Naive thymus-derived CD4-positive, alpha-beta T cell (primary cell): ENCODE data around the gene COX7B. TPM values are rescaled to one million over a fixed set of nuclear protein-coding genes. Genes with fewer than 3 reads are reported as not detected.

Experiments used
- ATAC-seq: fragments of 150-1000 bp; cut with Tn5 transposase; 2 replicates; pipeline ENCODE4 v1.10.0; 2021; ENCODE audit warnings: mild to moderate bottlenecking, moderate library complexity
- CTCF ChIA-PET: fragments of 350-600 bp; sonication (Branson Sonifier 250); formaldehyde crosslinking; loops from one replicate; lab custom pipeline; 2021; ENCODE audit warnings: antibody characterized with exemption; lab: Charles Lee
- POLR2A ChIA-PET: fragments of 350-600 bp; sonication (Branson Sonifier 250); formaldehyde crosslinking; loops from one replicate; lab custom pipeline; 2021; ENCODE audit warnings: antibody characterized with exemption, inconsistent platforms; lab: Charles Lee
- DNase-seq, 9 donors: peaks; one replicate each; pipeline versions ENCODE4 v3.0.0 to v3.0.0-alpha.2; 2020 to 2022; ENCODE audit warnings: mixed read lengths in 1 of 9
- H3K27ac ChIP-seq: one replicate; pipeline ENCODE4 v1.7.0; 2013; ENCODE audit warnings: mild to moderate bottlenecking, low read depth, low read length, moderate library complexity
- H3K27me3 ChIP-seq, 2 donors: one replicate each; pipeline ENCODE4 v1.7.0; 2013; ENCODE audit warnings: low read length in 2 of 2, mild to moderate bottlenecking in 2 of 2, moderate library complexity in 2 of 2; ENCODE audit not compliant: control insufficient read depth in 2 of 2, insufficient read depth in 2 of 2
- H3K36me3 ChIP-seq, 3 experiments: 1 replicate in 2 of 3; 2 replicates in 1 of 3; pipeline ENCODE4 v1.7.0; 2013; ENCODE audit warnings: low read length in 3 of 3, mild to moderate bottlenecking in 3 of 3, moderate library complexity in 1 of 3; ENCODE audit not compliant: insufficient read depth in 3 of 3, control insufficient read depth in 2 of 3
- H3K4me1 ChIP-seq, 2 donors: one replicate each; pipeline ENCODE4 v1.7.0; 2013; ENCODE audit warnings: low read length in 2 of 2, mild to moderate bottlenecking in 2 of 2, moderate library complexity in 1 of 2; ENCODE audit not compliant: control insufficient read depth in 2 of 2, insufficient read depth in 2 of 2
- H3K4me3 ChIP-seq: 2 replicates; pipeline ENCODE4 v1.7.0; 2013; ENCODE audit warnings: mild to moderate bottlenecking, low read length
- H3K9me3 ChIP-seq, 3 experiments: 1 replicate in 2 of 3; 2 replicates in 1 of 3; pipeline ENCODE4 v1.7.0; 2013; ENCODE audit warnings: low read length in 3 of 3; ENCODE audit not compliant: control insufficient read depth in 2 of 3
- H3K27ac Mint-ChIP-seq, 9 donors: one replicate each; pipeline ENCODE4 v1.8.0; 2020 to 2022; ENCODE audit warnings: mixed read lengths in 9 of 9, mild to moderate bottlenecking in 8 of 9, moderate library complexity in 5 of 9, inconsistent platforms in 2 of 9
- H3K27me3 Mint-ChIP-seq, 5 donors: one replicate each; pipeline ENCODE4 v1.8.0; 2021 to 2022; ENCODE audit warnings: mixed read lengths in 5 of 5, mild to moderate bottlenecking in 1 of 5
- H3K36me3 Mint-ChIP-seq, 5 donors: one replicate each; pipeline ENCODE4 v1.8.0; 2020 to 2022; ENCODE audit warnings: mixed read lengths in 5 of 5, mild to moderate bottlenecking in 3 of 5, inconsistent platforms in 1 of 5
- H3K4me1 Mint-ChIP-seq, 7 donors: one replicate each; pipeline ENCODE4 v1.8.0; 2020 to 2022; ENCODE audit warnings: mixed read lengths in 7 of 7, mild to moderate bottlenecking in 3 of 7, inconsistent platforms in 1 of 7
- H3K4me3 Mint-ChIP-seq, 10 donors: one replicate each; pipeline ENCODE4 v1.8.0; 2020 to 2022; ENCODE audit warnings: mild to moderate bottlenecking in 10 of 10, mixed read lengths in 10 of 10, moderate library complexity in 6 of 10, inconsistent platforms in 2 of 10
- H3K9me3 Mint-ChIP-seq, 11 donors: one replicate each; pipeline ENCODE4 v1.8.0; 2020 to 2022; ENCODE audit warnings: mixed read lengths in 11 of 11, mild to moderate bottlenecking in 4 of 11, inconsistent platforms in 1 of 11, moderate library complexity in 1 of 11
- intact Hi-C, 2 donors: fragments of 100-400 bp; cut with micrococcal nuclease; formaldehyde crosslinking; loops; one replicate each; pipeline ENCODE4 v1.15.1; 2023
- polyA plus RNA-seq, 2 donors: library from polyadenylated mRNA; unstranded; fragments of 300-500 nt; fragmentation: Illumina TruSeq; gene quantifications; one replicate each; pipeline ENCODE4 v1.2.3, GENCODE V29; 2021
- total RNA-seq, 6 experiments: library from RNA in 5 of 6; stranded (reverse) in 5 of 6; gene quantifications; 1 replicate in 5 of 6; 2 replicates in 1 of 6; pipeline ENCODE4 v1.2.3 and lab custom pipeline; 2021 to 2026

Gene COX7B
- total and polyA plus RNA-seq, 7 experiments from 2014 or later: 98.9 to 402 (median 129) TPM

- no peak overlapping the region for H3K27ac Mint-ChIP-seq
- H3K27me3 ChIP-seq: no peaks in the 10 kb centered on the region
- intact Hi-C loops: no loop called here
- no peak overlapping the region for H3K4me3 ChIP-seq
- ATAC-seq (no peak), DNase-seq (no peak)
- ChIA-PET POLR2A (no interaction called here), CTCF (no interaction called here)
- H3K36me3 Mint-ChIP-seq: peaks cover 0 to 13% (median 8%) of the 10 kb centered on the region in 5 donors
- H3K27me3 Mint-ChIP-seq: no peaks in the 10 kb centered on the region
- H3K9me3 ChIP-seq: no peaks in the 10 kb centered on the region
- no peaks in the 10 kb centered on the region for H3K4me1 ChIP-seq
- H3K27ac ChIP-seq: no peak overlapping the region
- H3K36me3 ChIP-seq: no peaks in the 10 kb centered on the region
- H3K4me1 Mint-ChIP-seq: peaks cover 0 to 22% (median 12%) of the 10 kb centered on the region in 7 donors
- H3K9me3 Mint-ChIP-seq: peaks cover 0 to 6% (median 0%) of the 10 kb centered on the region in 11 donors
- H3K4me3 Mint-ChIP-seq: no peak overlapping the region
Measured at GRCh38 chrX:77952173-77952572, 52.9 kb downstream of the COX7B start.

GRCh38 chrX:77953302-77953701, 54.0 kb downstream of the COX7B start:
- intact Hi-C loops: no loop called here
- H3K27me3 ChIP-seq: no peaks in the 10 kb centered on the region
- Mint-ChIP-seq H3K27me3 (no peaks in the 10 kb centered on the region), H3K4me3 (peak overlapping the region in 1 of 10 donors; percentile 25), H3K36me3 (peaks cover 0 to 21% (median 11%) of the 10 kb centered on the region in 5 donors), H3K27ac (peak overlapping the region in 1 of 9 donors; percentile 14), H3K4me1 (peaks cover 0 to 31% (median 21%) of the 10 kb centered on the region in 7 donors), H3K9me3 (peaks cover 0 to 8% (median 1%) of the 10 kb centered on the region in 11 donors)
- H3K4me1 ChIP-seq: no peaks in the 10 kb centered on the region
- ChIA-PET POLR2A (no interaction called here), CTCF (no interaction called here)
- no peaks in the 10 kb centered on the region for H3K36me3 ChIP-seq
- ATAC-seq: no peak
- H3K27ac ChIP-seq: no peak overlapping the region
- DNase-seq: no peak
- H3K9me3 ChIP-seq: no peaks in the 10 kb centered on the region
- H3K4me3 ChIP-seq: no peak overlapping the region

- no peaks in the 10 kb centered on the region for H3K27me3 Mint-ChIP-seq
- POLR2A ChIA-PET: no interaction called here
- DNase-seq (no peak), ATAC-seq (no peak)
- CTCF ChIA-PET: no interaction called here
- H3K4me3 Mint-ChIP-seq: no peak overlapping the region
- peaks cover 0 to 23% (median 13%) of the 10 kb centered on the region in 5 donors for H3K36me3 Mint-ChIP-seq
- no peak overlapping the region for H3K27ac Mint-ChIP-seq
- peaks cover 0 to 31% (median 23%) of the 10 kb centered on the region in 7 donors for H3K4me1 Mint-ChIP-seq
- H3K36me3 ChIP-seq: no peaks in the 10 kb centered on the region
- no peak overlapping the region for H3K4me3 ChIP-seq
- peaks cover 0 to 8% (median 1%) of the 10 kb centered on the region in 11 donors for H3K9me3 Mint-ChIP-seq
- H3K27ac ChIP-seq: no peak overlapping the region
- intact Hi-C loops: no loop called here
- no peaks in the 10 kb centered on the region for H3K27me3 ChIP-seq
- H3K4me1 ChIP-seq: no peaks in the 10 kb centered on the region
- no peaks in the 10 kb centered on the region for H3K9me3 ChIP-seq
Measured at GRCh38 chrX:77953708-77954107, 54.4 kb downstream of the COX7B start.

Other genes with a start within 250 kb of the COX7B start
- gene ATRX, start 113.3 kb upstream of the COX7B start, total RNA-seq: 100 to 1,000 TPM in 4 of 5 experiments, 10 to 100 TPM in 1; 90.1 to 126 (median 114) TPM
- 10 to 100 TPM; 64.2 to 83.8 TPM for gene ATRX, start 113.3 kb upstream of the COX7B start, polyA plus RNA-seq
- gene MAGT1, start 4.0 kb upstream of the COX7B start, total RNA-seq: 10 to 100 TPM; 32.5 to 63.8 (median 36.8) TPM
- 10 to 100 TPM; 35.1 to 36.5 TPM for gene MAGT1, start 4.0 kb upstream of the COX7B start, polyA plus RNA-seq
- 10 to 100 TPM; 10.9 to 17.4 (median 17.0) TPM for gene ATP7A, start 11.2 kb downstream of the COX7B start, total RNA-seq
- gene ATP7A, start 11.2 kb downstream of the COX7B start, polyA plus RNA-seq: 1 to 10 TPM; 5.4 to 8.0 TPM
- gene PGAM4, start 70.2 kb downstream of the COX7B start, total RNA-seq: under 1 TPM in 1 of 5 experiments, not detected in 4; 0.85 TPM
- not detected for gene PGAM4, start 70.2 kb downstream of the COX7B start, polyA plus RNA-seq
- gene PGK1, start 204.8 kb downstream of the COX7B start, total RNA-seq: 1,000 to 10,000 TPM in 1 of 5 experiments, 100 to 1,000 TPM in 4; 180 to 1,293 (median 217) TPM
- 100 to 1,000 TPM; 470 to 474 TPM for gene PGK1, start 204.8 kb downstream of the COX7B start, polyA plus RNA-seq
- gene TAF9B, start 240.2 kb downstream of the COX7B start, total RNA-seq: 10 to 100 TPM; 10.4 to 19.9 (median 18.9) TPM
- 10 to 100 TPM; 23.3 to 29.3 TPM for gene TAF9B, start 240.2 kb downstream of the COX7B start, polyA plus RNA-seq